Right atrium auricular region (tissue), 2 donors: ENCODE results near the gene INPP4B. TPM values are rescaled to one million over a fixed set of nuclear protein-coding genes. Genes with fewer than 3 reads are reported as not detected.

Experiments used
- DNase-seq: peaks from one replicate; pipeline ENCODE4 v3.0.0-alpha.2; 2019; ENCODE audit warnings: low spot score
- H3K27ac ChIP-seq, 2 donors: fragments of 200-600 bp; sonication (generic); 1 replicate in 1 of 2; 2 replicates in 1 of 2; pipeline ENCODE4 v1.5.1; 2016 to 2019
- H3K27me3 ChIP-seq, 2 donors: fragments of 200-600 bp; sonication (generic); one replicate each; pipeline versions ENCODE4 v1.5.1 to v1.6.0; 2017 to 2019
- H3K36me3 ChIP-seq: fragments of 200-600 bp; sonication (generic); one replicate; pipeline ENCODE4 v1.5.1; 2016
- H3K4me1 ChIP-seq, 2 donors: fragments of 200-600 bp; sonication (generic); one replicate each; pipeline versions ENCODE4 v1.5.1 to v1.6.0; 2017 to 2019
- H3K4me3 ChIP-seq, 2 donors: fragments of 200-600 bp; sonication (generic); 1 replicate in 1 of 2; 2 replicates in 1 of 2; pipeline ENCODE4 v1.5.1; 2017 to 2019; ENCODE audit warnings: mild to moderate bottlenecking in 1 of 2, moderate library complexity in 1 of 2
- H3K9me3 ChIP-seq, 2 donors: fragments of 200-600 bp; sonication (generic); one replicate each; pipeline ENCODE4 v1.5.1; 2019
- CTCF ChIP-seq, 2 donors: fragments of 200-600 bp; sonication (generic); IDR thresholded peaks; one replicate each; pipeline ENCODE4 v1.5.1; 2019; ENCODE audit warnings: antibody characterized with exemption in 2 of 2
- total RNA-seq, 2 donors: library from RNA; depleted of rRNA; stranded (reverse); fragments of >200 nt; gene quantifications; one replicate each; pipeline ENCODE4 v1.1.0, GENCODE V29; 2016

INPP4B gene
- total RNA-seq, 2 donors from 2014 or later, result 14.8 to 15.3 TPM

- Histone ChIP-seq H3K9me3 (no peaks in the 10 kb centered on the region), H3K4me1 (no peaks in the 10 kb centered on the region), H3K27ac (no peak overlapping the region), H3K36me3 (no peaks in the 10 kb centered on the region), H3K27me3 (no peaks in the 10 kb centered on the region), H3K4me3 (no peak overlapping the region)
- TF ChIP-seq CTCF (IDR thresholded peaks at IDR 0.05), result no peak
- DNase-seq, result no peak
These were observed 380.6 kb downstream of the INPP4B start for GRCh38 chr4:142465526-142465925.

- Histone ChIP-seq H3K4me3 (no peak overlapping the region), H3K27ac (no peak overlapping the region), H3K36me3 (no peaks in the 10 kb centered on the region), H3K27me3 (no peaks in the 10 kb centered on the region), H3K4me1 (no peaks in the 10 kb centered on the region), H3K9me3 (no peaks in the 10 kb centered on the region)
- no peak for TF ChIP-seq CTCF (IDR thresholded peaks at IDR 0.05)
- no peak for DNase-seq
These were observed 382.9 kb downstream of the INPP4B start for GRCh38 chr4:142463206-142463605.

GRCh38 chr4:142452161-142452855 lies 393.8 kb downstream of the INPP4B start:
- DNase-seq, result no peak
- Histone ChIP-seq H3K27me3 (no peaks in the 10 kb centered on the region), H3K9me3 (no peaks in the 10 kb centered on the region), H3K27ac (no peak overlapping the region), H3K4me1 (no peaks in the 10 kb centered on the region), H3K4me3 (no peak overlapping the region), H3K36me3 (no peaks in the 10 kb centered on the region)
- TF ChIP-seq CTCF (IDR thresholded peaks at IDR 0.05), result no peak

- Histone ChIP-seq H3K4me3 (no peak overlapping the region), H3K4me1 (no peaks in the 10 kb centered on the region), H3K36me3 (no peaks in the 10 kb centered on the region), H3K27ac (no peak overlapping the region), H3K9me3 (no peaks in the 10 kb centered on the region), H3K27me3 (no peaks in the 10 kb centered on the region)
- DNase-seq, result no peak
- TF ChIP-seq CTCF (IDR thresholded peaks at IDR 0.05), result no peak
These were observed 396.2 kb downstream of the INPP4B start for GRCh38 chr4:142449771-142450373.

GRCh38 chr4:142447009-142447408 lies 399.1 kb downstream of the INPP4B start:
- DNase-seq, result no peak
- Histone ChIP-seq H3K4me3 (no peak overlapping the region), H3K36me3 (no peaks in the 10 kb centered on the region), H3K9me3 (no peaks in the 10 kb centered on the region), H3K4me1 (no peaks in the 10 kb centered on the region), H3K27me3 (no peaks in the 10 kb centered on the region), H3K27ac (no peak overlapping the region)
- TF ChIP-seq CTCF (IDR thresholded peaks at IDR 0.05), result no peak
